ENCODE measurements around the gene CCDC187. TPM values are rescaled to one million over a fixed set of nuclear protein-coding genes. Genes with fewer than 3 reads are reported as not detected.
A peak's percentile ranks its signal among the peaks of the same experiment; 100 is the strongest.

The CCDC187 gene
- total RNA-seq, 2 experiments from 2014 or later: 0.07 TPM; not detected in 1

DNA sequence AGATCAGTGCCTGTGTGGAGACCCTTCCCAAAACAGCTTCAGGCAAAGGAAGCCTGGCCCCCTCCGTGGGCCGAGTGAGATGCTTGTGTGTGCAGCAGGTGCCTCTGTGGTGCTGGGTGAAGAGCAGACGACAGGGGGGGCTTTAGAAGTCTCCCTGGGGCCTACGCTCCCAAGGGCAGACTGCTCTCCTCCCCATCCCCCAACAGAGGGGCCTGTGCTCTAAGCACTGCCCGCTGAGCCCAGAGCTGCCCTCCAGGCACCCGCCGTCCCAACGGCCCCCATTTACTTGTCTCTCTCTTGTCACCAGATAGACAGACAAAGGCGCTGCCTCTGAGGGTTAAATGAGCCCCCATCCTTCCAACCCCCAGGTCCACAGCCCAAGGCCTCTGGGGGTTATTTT is 96.3 kb downstream of the CCDC187 start:
- no peak overlapping the region for H3K4me3 Mint-ChIP-seq

DNA sequence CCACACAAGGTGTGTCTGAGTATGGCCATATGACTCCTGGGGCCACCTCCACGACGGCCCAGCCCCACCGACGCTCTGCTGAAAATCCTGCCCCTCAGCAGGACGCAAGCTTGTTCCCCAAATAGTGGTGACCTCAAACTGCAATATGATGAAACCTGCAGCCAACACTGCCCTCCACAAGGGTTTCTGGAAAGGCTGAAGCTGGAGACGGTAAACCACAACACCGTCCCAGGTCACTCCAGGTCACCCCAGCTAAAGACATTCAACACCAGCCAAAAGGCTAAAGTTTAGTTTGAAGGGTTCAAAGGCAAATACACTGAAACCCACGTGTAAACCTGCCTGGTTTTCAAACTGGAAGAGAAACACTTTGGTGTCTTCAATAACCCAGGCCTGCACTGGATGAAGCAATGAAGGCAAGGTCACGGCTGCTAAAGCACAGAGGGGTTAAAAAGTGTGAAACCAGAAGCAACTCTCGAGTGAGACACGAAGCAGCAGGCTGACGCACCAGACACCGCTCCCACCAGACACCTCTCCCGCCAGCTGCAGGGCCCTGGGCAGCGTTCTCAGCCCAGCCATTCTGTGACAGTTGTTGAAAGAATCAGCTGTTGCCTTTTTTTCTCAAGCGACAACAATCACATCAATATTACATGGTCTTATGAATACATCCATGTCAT is 97.2 kb downstream of the CCDC187 start:
- Mint-ChIP-seq H3K27me3 (peaks cover 15% of the 10 kb centered on the region), H3K4me1 (ENCODE audit: low read depth) (no peaks in the 10 kb centered on the region), H3K9me3 (no peaks in the 10 kb centered on the region), H3K36me3 (ENCODE audit: low read depth) (peaks cover 7% of the 10 kb centered on the region), H3K4me3 (no peak overlapping the region), H3K27ac (no peak overlapping the region)
- intact Hi-C loops (cut with micrococcal nuclease): no loop called here
- TF ChIP-seq, protein P1, sequence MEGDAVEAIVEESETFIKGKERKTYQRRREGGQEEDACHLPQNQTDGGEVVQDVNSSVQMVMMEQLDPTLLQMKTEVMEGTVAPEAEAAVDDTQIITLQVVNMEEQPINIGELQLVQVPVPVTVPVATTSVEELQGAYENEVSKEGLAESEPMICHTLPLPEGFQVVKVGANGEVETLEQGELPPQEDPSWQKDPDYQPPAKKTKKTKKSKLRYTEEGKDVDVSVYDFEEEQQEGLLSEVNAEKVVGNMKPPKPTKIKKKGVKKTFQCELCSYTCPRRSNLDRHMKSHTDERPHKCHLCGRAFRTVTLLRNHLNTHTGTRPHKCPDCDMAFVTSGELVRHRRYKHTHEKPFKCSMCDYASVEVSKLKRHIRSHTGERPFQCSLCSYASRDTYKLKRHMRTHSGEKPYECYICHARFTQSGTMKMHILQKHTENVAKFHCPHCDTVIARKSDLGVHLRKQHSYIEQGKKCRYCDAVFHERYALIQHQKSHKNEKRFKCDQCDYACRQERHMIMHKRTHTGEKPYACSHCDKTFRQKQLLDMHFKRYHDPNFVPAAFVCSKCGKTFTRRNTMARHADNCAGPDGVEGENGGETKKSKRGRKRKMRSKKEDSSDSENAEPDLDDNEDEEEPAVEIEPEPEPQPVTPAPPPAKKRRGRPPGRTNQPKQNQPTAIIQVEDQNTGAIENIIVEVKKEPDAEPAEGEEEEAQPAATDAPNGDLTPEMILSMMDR (IDR thresholded peaks at IDR 0.05): no peak
- CTCF ChIA-PET: no interaction called here
- POLR2A ChIA-PET: no interaction called here
- ATAC-seq (no peak), DNase-seq (no peak)

More for the DNA sequence above, 96.3 kb downstream of the CCDC187 start:
- peaks cover 10% of the 10 kb centered on the region for H3K36me3 Mint-ChIP-seq (ENCODE audit: low read depth)
- no peaks in the 10 kb centered on the region for H3K9me3 Mint-ChIP-seq
- no peak overlapping the region for H3K27ac Mint-ChIP-seq
- intact Hi-C loops (cut with micrococcal nuclease): no loop called here
- no peak for ATAC-seq
- TF ChIP-seq, protein P1 (IDR thresholded peaks at IDR 0.05): no peak
- CTCF ChIA-PET: no interaction called here
- no peaks in the 10 kb centered on the region for H3K4me1 Mint-ChIP-seq (ENCODE audit: low read depth)
- H3K27me3 Mint-ChIP-seq: peaks cover 13% of the 10 kb centered on the region
- DNase-seq: no peak
- POLR2A ChIA-PET: no interaction called here

DNA sequence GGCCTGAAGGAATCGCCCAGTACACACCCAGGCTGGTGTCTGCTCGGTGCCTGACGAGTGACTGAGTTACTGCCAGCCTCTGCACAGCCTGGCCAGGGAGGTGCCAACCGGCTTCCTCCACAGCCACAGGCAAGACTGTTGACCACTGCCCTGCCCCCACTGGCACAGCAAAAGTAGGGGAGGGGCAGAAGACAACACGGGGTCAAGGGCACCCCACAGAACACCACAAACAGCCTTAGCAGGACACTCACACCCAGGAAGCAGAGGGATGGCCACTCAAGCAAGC is 98.2 kb downstream of the CCDC187 start:
- H3K36me3 Mint-ChIP-seq (ENCODE audit: low read depth): peaks cover 7% of the 10 kb centered on the region
- TF ChIP-seq, protein P1 (IDR thresholded peaks at IDR 0.05): no peak
- ChIA-PET CTCF (no interaction called here), POLR2A (no interaction called here)
- intact Hi-C loops (cut with micrococcal nuclease): no loop called here
- H3K4me1 Mint-ChIP-seq (ENCODE audit: low read depth): no peaks in the 10 kb centered on the region
- no peaks in the 10 kb centered on the region for H3K9me3 Mint-ChIP-seq
- peaks cover 22% of the 10 kb centered on the region for H3K27me3 Mint-ChIP-seq
- ATAC-seq (no peak), DNase-seq (no peak)
- H3K4me3 Mint-ChIP-seq: no peak overlapping the region
- H3K27ac Mint-ChIP-seq: no peak overlapping the region

DNA sequence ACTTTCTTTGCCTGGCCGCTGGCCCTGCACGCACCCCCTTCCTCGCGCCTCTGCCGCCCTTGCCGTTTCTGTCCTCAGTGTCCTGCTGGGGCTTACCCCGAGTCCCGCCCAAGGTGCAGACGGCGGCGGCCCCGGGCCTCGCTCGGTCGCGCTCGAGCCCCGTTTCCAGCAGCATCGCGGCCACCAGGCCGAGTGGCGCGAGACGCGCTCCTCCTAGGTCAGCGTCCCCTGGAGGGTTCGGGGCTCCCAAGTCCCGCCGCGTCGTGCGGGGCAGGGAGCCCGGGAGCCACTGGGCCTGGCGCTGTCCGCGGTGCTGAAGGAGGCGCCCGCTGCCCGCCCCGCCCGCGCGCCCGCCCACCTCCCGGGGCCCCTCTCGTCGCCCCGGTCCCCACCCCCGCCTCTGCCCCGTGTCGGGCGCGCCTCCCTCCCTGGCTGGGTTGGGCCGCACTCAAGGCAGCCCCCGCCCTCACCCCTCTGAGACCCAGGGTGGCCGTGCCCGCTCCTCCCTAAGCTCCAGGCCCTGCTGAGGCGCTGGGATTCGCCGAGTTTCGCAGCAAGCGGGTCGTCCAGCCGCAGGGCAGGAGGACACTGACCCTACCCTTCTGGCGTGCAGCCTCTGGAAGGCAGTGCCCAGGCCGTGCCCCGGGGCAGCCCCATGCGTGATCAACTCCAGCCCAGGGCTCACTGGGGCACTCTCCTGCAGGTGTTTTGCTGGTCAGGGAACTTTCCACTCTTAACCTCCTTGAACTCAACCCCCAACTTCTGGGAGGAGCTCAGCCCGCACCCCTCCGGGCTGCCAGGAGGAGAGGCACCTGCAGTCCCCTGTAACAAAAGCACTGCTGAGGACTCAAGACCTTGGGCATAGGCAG is 98.8 kb downstream of the CCDC187 start, which contains the start of gene LHX3:
LHX3 (minus strand) TSS at position 291 of the 869 bp plus-strand sequence; CDS start at position 175, 116 bp downstream.
- peaks cover 27% of the 10 kb centered on the region for H3K27me3 Mint-ChIP-seq
- H3K27ac Mint-ChIP-seq: no peak within 1 kb of the TSS
- intact Hi-C loops (cut with micrococcal nuclease): no loop called here
- ATAC-seq: peak; percentile 26
- TF ChIP-seq, protein P1 (IDR thresholded peaks at IDR 0.05): no peak
- CTCF ChIA-PET: no interaction called here
- H3K4me3 Mint-ChIP-seq: no peak within 1 kb of the TSS
- POLR2A ChIA-PET: no interaction called here
- DNase-seq: no peak
- no peaks in the 10 kb centered on the region for H3K9me3 Mint-ChIP-seq
- no peaks in the 10 kb centered on the region for H3K4me1 Mint-ChIP-seq (ENCODE audit: low read depth)
- H3K36me3 Mint-ChIP-seq (ENCODE audit: low read depth): peaks cover 7% of the 10 kb centered on the region

DNA sequence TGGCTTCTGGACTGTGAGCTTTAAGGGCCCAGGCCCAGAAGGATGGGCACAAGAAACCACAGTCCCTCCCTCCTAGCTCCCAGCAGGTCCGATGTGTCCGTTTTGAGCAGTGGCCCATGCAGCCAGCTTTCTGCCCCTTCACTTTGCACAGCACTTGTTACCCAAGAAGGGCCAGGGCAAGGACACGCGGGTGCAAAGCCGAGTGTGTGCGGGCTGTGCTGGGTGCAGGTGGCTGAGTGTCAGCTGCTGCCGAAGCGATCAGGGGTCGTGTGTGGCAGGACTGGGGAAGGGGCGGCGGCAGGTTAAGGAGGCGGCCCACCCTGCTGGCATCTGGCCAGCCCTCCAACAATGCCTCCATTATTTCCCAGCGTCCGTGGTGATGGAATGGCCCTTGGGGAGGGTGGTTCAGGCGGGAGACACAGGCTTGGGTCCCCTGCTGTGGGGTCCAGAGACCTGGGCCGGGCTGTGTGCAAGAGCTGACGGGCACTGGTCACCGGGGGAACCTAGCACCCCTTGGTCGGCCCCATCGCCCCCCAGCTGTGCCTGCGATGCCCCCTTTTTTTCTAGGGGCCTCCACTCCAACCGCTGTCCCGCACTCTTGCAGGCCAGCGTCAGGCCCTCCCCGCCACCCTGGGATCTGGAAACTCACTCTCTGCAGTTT is 99.6 kb downstream of the CCDC187 start:
- DNase-seq: no peak
- POLR2A ChIA-PET: no interaction called here
- Mint-ChIP-seq H3K27me3 (peaks cover 32% of the 10 kb centered on the region), H3K4me3 (no peak overlapping the region), H3K36me3 (ENCODE audit: low read depth) (peaks cover 6% of the 10 kb centered on the region), H3K4me1 (ENCODE audit: low read depth) (no peaks in the 10 kb centered on the region), H3K9me3 (no peaks in the 10 kb centered on the region), H3K27ac (no peak overlapping the region)
- TF ChIP-seq, protein P1 (IDR thresholded peaks at IDR 0.05): no peak
- intact Hi-C loops (cut with micrococcal nuclease): no loop called here
- CTCF ChIA-PET: no interaction called here
- no peak for ATAC-seq
